HG02642 (cell line): Measurements from ENCODE around the gene CSTF1.
A peak's percentile ranks its signal among the peaks of the same experiment; 100 is the strongest.
"Not testable (repeated sequence)": the region's sequence is repeated elsewhere in the genome, so short reads cannot be mapped to it uniquely, and the experiment has no call there.

Experiments
- ATAC-seq: cut with Tn5 transposase; IDR thresholded peaks from one replicate; pipeline ENCODE4 v1.9.1; 2021; ENCODE audit warnings: mild to moderate bottlenecking; ENCODE audit not compliant: unreplicated experiment, poor library complexity

Gene CSTF1

GRCh38 chr20:56368351-56369134, 23.9 kb upstream of the CSTF1 start:
- no peak for ATAC-seq

- no peak for ATAC-seq
Measured at GRCh38 chr20:56369179-56369578, 23.3 kb upstream of the CSTF1 start.

- no peak for ATAC-seq
Measured at GRCh38 chr20:56371977-56372376, 20.5 kb upstream of the CSTF1 start.

GRCh38 chr20:56372850-56373249, 19.6 kb upstream of the CSTF1 start:
- ATAC-seq, result no peak

- no peak for ATAC-seq
Measured at GRCh38 chr20:56373942-56374341, 18.5 kb upstream of the CSTF1 start.

GRCh38 chr20:56376331-56376730, 16.1 kb upstream of the CSTF1 start:
- no peak for ATAC-seq

GRCh38 chr20:56378386-56378785, 14.1 kb upstream of the CSTF1 start:
- ATAC-seq, result no peak

- no peak for ATAC-seq
Measured at GRCh38 chr20:56380375-56380774, 12.1 kb upstream of the CSTF1 start.

GRCh38 chr20:56381501-56381900, 10.9 kb upstream of the CSTF1 start:
- no peak for ATAC-seq

GRCh38 chr20:56382696-56383095, 9.7 kb upstream of the CSTF1 start:
- ATAC-seq, result no peak

GRCh38 chr20:56383334-56383733, 9.1 kb upstream of the CSTF1 start:
- ATAC-seq, result no peak

- ATAC-seq, result no peak
Measured at GRCh38 chr20:56385130-56385529, 7.3 kb upstream of the CSTF1 start.

- ATAC-seq, result no peak
Measured at GRCh38 chr20:56386219-56386618, 6.2 kb upstream of the CSTF1 start.

- ATAC-seq, result no peak
Measured at GRCh38 chr20:56388882-56389281, 3.6 kb upstream of the CSTF1 start.

- ATAC-seq, result no peak
Measured at GRCh38 chr20:56389807-56390206, 2.6 kb upstream of the CSTF1 start.

- ATAC-seq, result not testable (repeated sequence)
Measured at GRCh38 chr20:56390396-56390795, 2.0 kb upstream of the CSTF1 start.

- ATAC-seq, result no peak
Measured at GRCh38 chr20:56391037-56391436, 1.4 kb upstream of the CSTF1 start.

GRCh38 chr20:56391596-56392131, 781 bp upstream of the CSTF1 start:
- ATAC-seq, result peak; percentile 45

GRCh38 chr20:56392881-56393482, 537 bp downstream of the CSTF1 start:
- ATAC-seq, result no peak

- no peak for ATAC-seq
Measured at GRCh38 chr20:56393653-56394052, 1.2 kb downstream of the CSTF1 start.

GRCh38 chr20:56395166-56395565, 2.7 kb downstream of the CSTF1 start:
- no peak for ATAC-seq
